ENCODE results near the gene VPS4B. TPM values are rescaled to one million over a fixed set of nuclear protein-coding genes. Genes with fewer than 3 reads are reported as not detected.
"Not testable (repeated sequence)": the region's sequence is repeated elsewhere in the genome, so short reads cannot be mapped to it uniquely, and the experiment has no call there.

VPS4B gene
- total RNA-seq, result 78.8 and 84.4 TPM in 2 replicates

- intact Hi-C loops (cut with micrococcal nuclease), result loop anchor here (1.0 to 5.0 kb wide), 10 partner anchors 13 to 1235 kb away; partner anchors contain the start of genes KDSR, PHLPP1, PIGN and RELCH
Observed at GRCh38 chr18:63422087-63422863, at the start of gene VPS4B. Gene VPS4B (minus strand): TSS chr18:63422476. CDS start chr18:63422259, 217 bp downstream.

GRCh38 chr18:63470751-63471150, 48.5 kb upstream of the VPS4B start:
- intact Hi-C loops (cut with micrococcal nuclease), result no loop called here

- intact Hi-C loops (cut with micrococcal nuclease), result no loop called here
Observed at GRCh38 chr18:63468575-63468974, 46.3 kb upstream of the VPS4B start.

- intact Hi-C loops (cut with micrococcal nuclease), result no loop called here
Observed at GRCh38 chr18:63467699-63468098, 45.4 kb upstream of the VPS4B start.

GRCh38 chr18:63465059-63465458, 42.8 kb upstream of the VPS4B start:
- intact Hi-C loops (cut with micrococcal nuclease), result no loop called here

GRCh38 chr18:63464434-63464833, 42.2 kb upstream of the VPS4B start:
- intact Hi-C loops (cut with micrococcal nuclease), result no loop called here

GRCh38 chr18:63460414-63460813, 38.1 kb upstream of the VPS4B start:
- intact Hi-C loops (cut with micrococcal nuclease), result no loop called here

- intact Hi-C loops (cut with micrococcal nuclease), result no loop called here
Observed at GRCh38 chr18:63457977-63458376, 35.7 kb upstream of the VPS4B start.

GRCh38 chr18:63454497-63454896, 32.2 kb upstream of the VPS4B start:
- intact Hi-C loops (cut with micrococcal nuclease), result no loop called here

- intact Hi-C loops (cut with micrococcal nuclease), result not testable (repeated sequence)
Observed at GRCh38 chr18:63452751-63453150, 30.5 kb upstream of the VPS4B start.

- intact Hi-C loops (cut with micrococcal nuclease), result no loop called here
Observed at GRCh38 chr18:63451799-63452660, 29.8 kb upstream of the VPS4B start.

- intact Hi-C loops (cut with micrococcal nuclease), result no loop called here
Observed at GRCh38 chr18:63449426-63449825, 27.1 kb upstream of the VPS4B start.

- intact Hi-C loops (cut with micrococcal nuclease), result no loop called here
Observed at GRCh38 chr18:63447066-63447465, 24.8 kb upstream of the VPS4B start.

GRCh38 chr18:63446266-63446665, 24.0 kb upstream of the VPS4B start:
- intact Hi-C loops (cut with micrococcal nuclease), result no loop called here

GRCh38 chr18:63445037-63445436, 22.8 kb upstream of the VPS4B start:
- intact Hi-C loops (cut with micrococcal nuclease), result no loop called here

- intact Hi-C loops (cut with micrococcal nuclease), result no loop called here
Observed at GRCh38 chr18:63444580-63444979, 22.3 kb upstream of the VPS4B start.

- intact Hi-C loops (cut with micrococcal nuclease), result no loop called here
Observed at GRCh38 chr18:63443829-63444228, 21.6 kb upstream of the VPS4B start.

- intact Hi-C loops (cut with micrococcal nuclease), result no loop called here
Observed at GRCh38 chr18:63440881-63441280, 18.6 kb upstream of the VPS4B start.

- intact Hi-C loops (cut with micrococcal nuclease), result no loop called here
Observed at GRCh38 chr18:63440219-63440618, 17.9 kb upstream of the VPS4B start.

GRCh38 chr18:63439334-63439733, 17.1 kb upstream of the VPS4B start:
- intact Hi-C loops (cut with micrococcal nuclease), result loop anchor here (1.0 to 5.0 kb wide), 4 partner anchors 16 to 423 kb away; no protein-coding TSS in a partner anchor

GRCh38 chr18:63438181-63438580, 15.9 kb upstream of the VPS4B start:
- intact Hi-C loops (cut with micrococcal nuclease), result loop anchor here (5.0 kb wide), 1 partner anchor 116 kb away; no protein-coding TSS in a partner anchor

- intact Hi-C loops (cut with micrococcal nuclease), result no loop called here
Observed at GRCh38 chr18:63433334-63433866, 11.1 kb upstream of the VPS4B start.
